DOHH2 (cell line): ENCODE measurements around the gene PARG.

Experiments
- CTCF ChIP-seq: fragments of 200-600 bp; sonication (generic); IDR thresholded peaks from one replicate; pipeline ENCODE4 v1.5.1; 2014; ENCODE audit warnings: antibody characterized with exemption, mild to moderate bottlenecking, low read depth, low read length; ENCODE audit not compliant: poor library complexity, severe bottlenecking
- EZH2phosphoT487 ChIP-seq: fragments of 200-600 bp; sonication (generic); IDR thresholded peaks from 2 replicates; pipeline ENCODE4 v1.6.1; 2017; ENCODE audit warnings: borderline replicate concordance, mild to moderate bottlenecking, antibody characterized with exemption, low read length, moderate library complexity, mixed read lengths

GRCh38 chr10:49837685-49838084 lies 104.1 kb downstream of the PARG start:
- TF ChIP-seq EZH2phosphoT487 (no peak), CTCF (no peak)
